Spleen (tissue), 7 donors: ENCODE data around the gene MAST4.

Experiments
- POLR2A ChIP-seq, 3 donors: fragments of 450-650 bp; IDR thresholded peaks; one replicate each; pipeline ENCODE4 v1.5.1; 2017; ENCODE audit warnings: antibody characterized with exemption in 3 of 3, mild to moderate bottlenecking in 1 of 3
- TF ChIP-seq, protein P1 (sequence below), 11 experiments: fragments of 200-600 bp in 7 of 11; fragments of 450-650 bp in 4 of 11; sonication (generic) in 4 of 11; IDR thresholded peaks in 8 of 11; conservative IDR thresholded peaks in 3 of 11; 1 replicate in 7 of 11; 2 replicates in 4 of 11; pipeline versions ENCODE4 v1.4.0 to v1.8.0; 2016 to 2021; ENCODE audit warnings: antibody characterized with exemption in 11 of 11, inconsistent platforms in 4 of 11, mild to moderate bottlenecking in 1 of 11
- donor health status: DM: no; HTN: no; CAD: no; lungs with moderate emphysema.
- donor health status: DM: no; HTN: no; CAD: no.
- donor health status: DM: no; HTN: no; CAD: no.

DNA sequence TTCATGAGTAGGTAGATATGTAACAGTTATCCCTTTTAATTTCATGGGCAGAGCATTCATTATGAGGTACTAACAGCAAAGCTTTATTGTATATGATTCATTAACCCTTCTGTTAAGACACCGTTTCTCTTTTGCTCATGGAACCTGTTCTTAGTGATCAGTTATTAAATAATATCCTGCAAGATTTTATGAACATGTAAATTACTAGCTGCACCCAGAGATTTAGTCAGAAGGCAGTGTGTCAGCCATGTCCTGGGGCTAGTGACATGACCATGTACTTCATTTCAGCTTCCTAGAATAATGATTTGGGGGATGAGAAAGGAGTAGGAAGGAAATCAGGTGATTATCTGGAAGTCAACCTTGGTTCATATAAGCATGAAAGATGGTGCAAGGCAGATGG, 7.0 kb downstream of the MAST4 start:
- TF ChIP-seq, protein P1, sequence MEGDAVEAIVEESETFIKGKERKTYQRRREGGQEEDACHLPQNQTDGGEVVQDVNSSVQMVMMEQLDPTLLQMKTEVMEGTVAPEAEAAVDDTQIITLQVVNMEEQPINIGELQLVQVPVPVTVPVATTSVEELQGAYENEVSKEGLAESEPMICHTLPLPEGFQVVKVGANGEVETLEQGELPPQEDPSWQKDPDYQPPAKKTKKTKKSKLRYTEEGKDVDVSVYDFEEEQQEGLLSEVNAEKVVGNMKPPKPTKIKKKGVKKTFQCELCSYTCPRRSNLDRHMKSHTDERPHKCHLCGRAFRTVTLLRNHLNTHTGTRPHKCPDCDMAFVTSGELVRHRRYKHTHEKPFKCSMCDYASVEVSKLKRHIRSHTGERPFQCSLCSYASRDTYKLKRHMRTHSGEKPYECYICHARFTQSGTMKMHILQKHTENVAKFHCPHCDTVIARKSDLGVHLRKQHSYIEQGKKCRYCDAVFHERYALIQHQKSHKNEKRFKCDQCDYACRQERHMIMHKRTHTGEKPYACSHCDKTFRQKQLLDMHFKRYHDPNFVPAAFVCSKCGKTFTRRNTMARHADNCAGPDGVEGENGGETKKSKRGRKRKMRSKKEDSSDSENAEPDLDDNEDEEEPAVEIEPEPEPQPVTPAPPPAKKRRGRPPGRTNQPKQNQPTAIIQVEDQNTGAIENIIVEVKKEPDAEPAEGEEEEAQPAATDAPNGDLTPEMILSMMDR (IDR thresholded peaks at IDR 0.05 in 8 of 11, conservative IDR thresholded peaks at IDR 0.05 in 3 of 11), result no peak
- TF ChIP-seq POLR2A (IDR thresholded peaks at IDR 0.05), result no peak
